RWPE1 (cell line): ENCODE results near the gene TMPRSS3.
"Not testable (repeated sequence)": the region's sequence is repeated elsewhere in the genome, so short reads cannot be mapped to it uniquely, and the experiment has no call there.

Experiments
- CTCF ChIA-PET: fragments of 350-600 bp; sonication (Branson Sonifier 250); formaldehyde crosslinking; extraction: SDS; loops from one replicate; lab custom pipeline; 2021; lab: Yijun Ruan, JAX
- POLR2A ChIA-PET: fragments of 400-600 bp; formaldehyde crosslinking; extraction: SDS; loops from one replicate; lab custom pipeline; 2020; ENCODE audit warnings: antibody characterized with exemption; ENCODE audit not compliant: low non-redundant PET; lab: Yijun Ruan, JAX
- DNase-seq: peaks from one replicate; pipeline ENCODE4 v3.0.0; 2012; ENCODE audit warnings: low spot score
- H3K27ac ChIP-seq: fragments of 450-650 bp; 2 replicates; pipeline ENCODE4 v1.5.1; 2017
- TF ChIP-seq, protein P1 (sequence below): fragments of 450-650 bp; conservative IDR thresholded peaks from 2 replicates; pipeline ENCODE4 v1.5.1; 2017; ENCODE audit warnings: low read depth, mild to moderate bottlenecking

TMPRSS3 gene

DNA sequence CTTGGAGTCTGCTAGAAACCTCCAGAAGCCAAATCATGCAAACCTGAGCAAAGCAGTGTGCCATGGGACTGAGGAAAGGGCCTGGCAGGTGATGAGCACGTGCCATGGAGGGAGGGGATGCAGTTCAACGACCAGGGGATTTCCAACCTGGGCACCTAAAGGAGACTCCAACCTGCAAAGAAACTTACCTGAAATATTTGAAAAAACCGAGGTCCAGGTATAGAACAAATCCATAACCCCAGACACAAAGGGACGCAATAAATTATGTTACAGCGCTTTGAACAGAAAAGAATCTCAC, 16.7 kb upstream of the TMPRSS3 start:
- DNase-seq, result no peak
- H3K27ac ChIP-seq, result no peak overlapping the region
- ChIA-PET CTCF (interaction anchor here (0.6 kb wide), 1 partner anchor 244 kb away, joined by 3 read pairs; no protein-coding TSS in a partner anchor), POLR2A (no interaction called here)
- TF ChIP-seq, protein P1, sequence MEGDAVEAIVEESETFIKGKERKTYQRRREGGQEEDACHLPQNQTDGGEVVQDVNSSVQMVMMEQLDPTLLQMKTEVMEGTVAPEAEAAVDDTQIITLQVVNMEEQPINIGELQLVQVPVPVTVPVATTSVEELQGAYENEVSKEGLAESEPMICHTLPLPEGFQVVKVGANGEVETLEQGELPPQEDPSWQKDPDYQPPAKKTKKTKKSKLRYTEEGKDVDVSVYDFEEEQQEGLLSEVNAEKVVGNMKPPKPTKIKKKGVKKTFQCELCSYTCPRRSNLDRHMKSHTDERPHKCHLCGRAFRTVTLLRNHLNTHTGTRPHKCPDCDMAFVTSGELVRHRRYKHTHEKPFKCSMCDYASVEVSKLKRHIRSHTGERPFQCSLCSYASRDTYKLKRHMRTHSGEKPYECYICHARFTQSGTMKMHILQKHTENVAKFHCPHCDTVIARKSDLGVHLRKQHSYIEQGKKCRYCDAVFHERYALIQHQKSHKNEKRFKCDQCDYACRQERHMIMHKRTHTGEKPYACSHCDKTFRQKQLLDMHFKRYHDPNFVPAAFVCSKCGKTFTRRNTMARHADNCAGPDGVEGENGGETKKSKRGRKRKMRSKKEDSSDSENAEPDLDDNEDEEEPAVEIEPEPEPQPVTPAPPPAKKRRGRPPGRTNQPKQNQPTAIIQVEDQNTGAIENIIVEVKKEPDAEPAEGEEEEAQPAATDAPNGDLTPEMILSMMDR, result no peak

GRCh38 chr21:42411891-42412635, 16.2 kb upstream of the TMPRSS3 start:
- DNase-seq, result no peak
- no peak overlapping the region for H3K27ac ChIP-seq
- TF ChIP-seq, protein P1, result no peak
- CTCF ChIA-PET, result interaction anchor here (0.6 kb wide), 1 partner anchor 244 kb away, joined by 3 read pairs; no protein-coding TSS in a partner anchor
- POLR2A ChIA-PET, result no interaction called here

- POLR2A ChIA-PET, result no interaction called here
- CTCF ChIA-PET, result no interaction called here
- TF ChIP-seq, protein P1, result no peak
Observed at GRCh38 chr21:42411197-42411869, 15.5 kb upstream of the TMPRSS3 start.

DNA sequence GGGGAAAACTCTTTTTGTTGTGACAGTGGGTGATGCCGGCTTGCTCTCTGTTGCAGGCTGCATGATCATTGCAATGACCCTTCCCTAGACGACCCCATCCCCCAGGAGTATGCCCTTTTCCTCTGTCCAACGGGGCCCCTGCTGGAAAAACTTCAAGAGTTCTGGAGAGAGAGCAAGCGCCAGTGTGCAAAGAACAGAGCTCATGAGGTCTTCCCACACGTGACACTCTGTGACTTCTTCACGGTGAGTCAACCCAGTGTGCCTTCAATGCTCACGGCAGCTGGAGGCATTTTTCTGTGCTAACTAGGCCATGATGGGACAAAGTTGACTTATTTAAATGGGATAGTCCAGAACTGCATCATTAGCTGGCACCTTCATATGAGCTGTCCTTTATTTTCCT, 13.5 kb upstream of the TMPRSS3 start:
- no peak overlapping the region for H3K27ac ChIP-seq
- POLR2A ChIA-PET, result no interaction called here
- TF ChIP-seq, protein P1, result no peak
- DNase-seq, result no peak
- CTCF ChIA-PET, result no interaction called here

More at GRCh38 chr21:42411197-42411869, 15.5 kb upstream of the TMPRSS3 start:
- H3K27ac ChIP-seq, result no peak overlapping the region
- DNase-seq, result no peak

GRCh38 chr21:42408718-42409117, 12.9 kb upstream of the TMPRSS3 start:
- POLR2A ChIA-PET, DNase-seq, CTCF ChIA-PET, H3K27ac ChIP-seq: not testable (repeated sequence)

DNA sequence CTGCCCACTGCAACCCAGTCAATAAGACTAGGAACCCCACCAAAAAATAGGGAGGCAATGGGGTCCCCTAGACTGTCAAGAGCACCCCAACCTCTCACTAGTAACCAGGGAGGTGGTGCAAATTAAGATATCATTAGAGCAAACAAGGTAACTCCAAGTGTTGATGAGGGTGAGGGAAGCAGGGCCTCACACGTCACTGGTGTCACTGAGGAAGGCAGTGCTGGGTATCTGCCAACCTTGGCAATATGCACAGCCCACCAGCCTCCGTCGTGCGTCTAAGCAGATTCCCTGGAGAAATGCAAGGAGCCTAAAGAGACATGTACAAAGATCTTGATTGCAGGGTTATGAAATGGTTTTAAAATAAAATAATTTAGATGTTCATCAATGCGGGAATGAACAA, 11.6 kb upstream of the TMPRSS3 start:
- TF ChIP-seq, protein P1, result no peak

DNA sequence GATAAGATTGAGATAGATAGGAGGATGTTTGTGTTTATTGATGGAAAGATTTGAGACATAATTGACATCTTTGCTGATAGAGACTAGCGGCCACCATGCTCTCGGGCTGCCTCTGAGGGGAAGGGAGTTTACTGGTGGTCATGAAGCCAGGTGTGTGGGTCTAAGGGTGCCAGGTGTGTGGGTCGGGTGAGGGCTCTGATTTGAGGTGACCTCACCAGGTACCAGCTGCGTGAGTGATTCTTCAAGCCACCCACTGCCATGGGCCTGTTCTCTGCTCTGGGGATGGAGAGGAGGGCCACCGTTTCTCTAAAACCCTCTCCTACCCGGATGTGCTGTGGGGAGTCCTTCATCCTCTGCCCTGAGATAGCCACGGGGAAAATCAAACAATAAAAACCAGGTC, 11.0 kb upstream of the TMPRSS3 start:
- TF ChIP-seq, protein P1, result no peak
- ChIA-PET CTCF (no interaction called here), POLR2A (no interaction called here)
- DNase-seq, result no peak
- no peak overlapping the region for H3K27ac ChIP-seq

More for the DNA sequence above, 11.6 kb upstream of the TMPRSS3 start:
- ChIA-PET CTCF (no interaction called here), POLR2A (no interaction called here)
- no peak overlapping the region for H3K27ac ChIP-seq
- no peak for DNase-seq
